Measurements from ENCODE around the gene STARD3NL.
A peak's percentile ranks its signal among the peaks of the same experiment; 100 is the strongest.

The STARD3NL gene

DNA sequence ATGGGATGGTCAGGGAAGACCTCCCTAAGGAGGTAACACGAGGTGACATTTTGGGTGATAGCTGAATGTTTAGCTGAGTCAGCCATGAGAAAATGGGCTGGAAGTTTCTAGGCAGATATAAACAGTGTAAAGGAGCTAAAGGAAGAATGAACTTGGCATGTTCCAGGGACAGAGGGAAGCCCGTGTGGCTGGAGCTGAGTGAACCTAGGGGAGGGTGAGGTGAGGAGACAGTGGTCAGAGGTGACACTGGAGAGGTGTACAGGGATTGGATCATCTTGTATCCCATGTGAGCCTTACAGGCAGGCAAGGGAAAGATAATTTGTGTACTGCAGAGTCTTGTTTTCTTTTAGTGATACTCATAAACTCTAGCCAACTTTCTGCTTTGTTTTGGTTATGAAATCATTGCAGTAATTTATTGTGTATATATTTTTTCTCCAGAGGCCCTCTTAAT lies 1.8 kb downstream of the STARD3NL start:
- Histone ChIP-seq H3K4me1 (ENCODE audit: control insufficient read depth, insufficient read depth, low read length) (peaks cover 5% of the 10 kb centered on the region; the same call in 1 of the 2 replicates), H3K27ac (ENCODE audit: extremely low read depth, low read depth, low read length) (no peak overlapping the region), H3K4me3 (ENCODE audit: low read depth, low read length) (peak overlapping the region; percentile 7), H3K36me3 (ENCODE audit: control insufficient read depth in 2 of 2, insufficient read depth in 1 of 2, low read length in 2 of 2) (peaks cover 0 to 7% of the 10 kb centered on the region in 2 experiments; a peak in 1 of 3 replicates), H3K9me3 (ENCODE audit: control insufficient read depth, insufficient read depth, low read depth, low read length) (no peaks in the 10 kb centered on the region)
- ChIA-PET CTCF (interaction anchor here (1.0 to 3.8 kb wide), 2 partner anchors 36 to 262 kb away, joined by 5 to 23 read pairs; no protein-coding TSS in a partner anchor), POLR2A (interaction anchor here (0.5 to 0.6 kb wide), 2 partner anchors 53 to 70 kb away, joined by 3 to 5 read pairs; no protein-coding TSS in a partner anchor)
- TF ChIP-seq PRDM6 (tag by site-specific recombination; IDR thresholded peaks at IDR 0.05) (0 out of 2 replicates have a peak, but pooled peaks have one; percentile 51), ZFHX2 (tag by site-specific recombination; conservative IDR thresholded peaks at IDR 0.05) (no peak), ZNF670 (tag by site-specific recombination; IDR thresholded peaks at IDR 0.05; ENCODE audit: low read depth) (no peak), ZNF184 (tag by site-specific recombination; IDR thresholded peaks at IDR 0.05) (no peak), ELK4 (IDR thresholded peaks at IDR 0.05; ENCODE audit: borderline replicate concordance, low read depth, low read length) (no peak), ZNF449 (tag by site-specific recombination; IDR thresholded peaks at IDR 0.05) (no peak), ZNF366 (tag by site-specific recombination; conservative IDR thresholded peaks at IDR 0.05) (0 out of 2 replicates have a peak, but pooled peaks have one; percentile 18), ZNF274 (IDR thresholded peaks at IDR 0.05; ENCODE audit: low read length) (no peak), ZNF274 (tag by site-specific recombination; IDR thresholded peaks at IDR 0.05; ENCODE audit: borderline replicate concordance) (no peak), ZBTB1 (tag by site-specific recombination; IDR thresholded peaks at IDR 0.05) (no peak), ZNF521 (tag by site-specific recombination; IDR thresholded peaks at IDR 0.05) (no peak), ZNF175 (tag by site-specific recombination; IDR thresholded peaks at IDR 0.05) (no peak)
- TF ChIP-seq, protein P1, sequence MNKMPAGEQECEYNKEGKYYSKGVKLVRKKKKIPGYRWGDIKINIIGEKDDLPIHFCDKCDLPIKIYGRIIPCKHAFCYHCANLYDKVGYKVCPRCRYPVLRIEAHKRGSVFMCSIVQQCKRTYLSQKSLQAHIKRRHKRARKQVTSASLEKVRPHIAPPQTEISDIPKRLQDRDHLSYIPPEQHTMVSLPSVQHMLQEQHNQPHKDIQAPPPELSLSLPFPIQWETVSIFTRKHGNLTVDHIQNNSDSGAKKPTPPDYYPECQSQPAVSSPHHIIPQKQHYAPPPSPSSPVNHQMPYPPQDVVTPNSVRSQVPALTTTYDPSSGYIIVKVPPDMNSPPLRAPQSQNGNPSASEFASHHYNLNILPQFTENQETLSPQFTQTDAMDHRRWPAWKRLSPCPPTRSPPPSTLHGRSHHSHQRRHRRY (tag by site-specific recombination; IDR thresholded peaks at IDR 0.05), result no peak
- TF ChIP-seq, protein P2, sequence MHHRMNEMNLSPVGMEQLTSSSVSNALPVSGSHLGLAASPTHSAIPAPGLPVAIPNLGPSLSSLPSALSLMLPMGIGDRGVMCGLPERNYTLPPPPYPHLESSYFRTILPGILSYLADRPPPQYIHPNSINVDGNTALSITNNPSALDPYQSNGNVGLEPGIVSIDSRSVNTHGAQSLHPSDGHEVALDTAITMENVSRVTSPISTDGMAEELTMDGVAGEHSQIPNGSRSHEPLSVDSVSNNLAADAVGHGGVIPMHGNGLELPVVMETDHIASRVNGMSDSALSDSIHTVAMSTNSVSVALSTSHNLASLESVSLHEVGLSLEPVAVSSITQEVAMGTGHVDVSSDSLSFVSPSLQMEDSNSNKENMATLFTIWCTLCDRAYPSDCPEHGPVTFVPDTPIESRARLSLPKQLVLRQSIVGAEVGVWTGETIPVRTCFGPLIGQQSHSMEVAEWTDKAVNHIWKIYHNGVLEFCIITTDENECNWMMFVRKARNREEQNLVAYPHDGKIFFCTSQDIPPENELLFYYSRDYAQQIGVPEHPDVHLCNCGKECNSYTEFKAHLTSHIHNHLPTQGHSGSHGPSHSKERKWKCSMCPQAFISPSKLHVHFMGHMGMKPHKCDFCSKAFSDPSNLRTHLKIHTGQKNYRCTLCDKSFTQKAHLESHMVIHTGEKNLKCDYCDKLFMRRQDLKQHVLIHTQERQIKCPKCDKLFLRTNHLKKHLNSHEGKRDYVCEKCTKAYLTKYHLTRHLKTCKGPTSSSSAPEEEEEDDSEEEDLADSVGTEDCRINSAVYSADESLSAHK (tag by site-specific recombination; IDR thresholded peaks at IDR 0.05), result 0 out of 2 replicates have a peak, but pooled peaks have one; percentile 32
- TF ChIP-seq, protein P3, sequence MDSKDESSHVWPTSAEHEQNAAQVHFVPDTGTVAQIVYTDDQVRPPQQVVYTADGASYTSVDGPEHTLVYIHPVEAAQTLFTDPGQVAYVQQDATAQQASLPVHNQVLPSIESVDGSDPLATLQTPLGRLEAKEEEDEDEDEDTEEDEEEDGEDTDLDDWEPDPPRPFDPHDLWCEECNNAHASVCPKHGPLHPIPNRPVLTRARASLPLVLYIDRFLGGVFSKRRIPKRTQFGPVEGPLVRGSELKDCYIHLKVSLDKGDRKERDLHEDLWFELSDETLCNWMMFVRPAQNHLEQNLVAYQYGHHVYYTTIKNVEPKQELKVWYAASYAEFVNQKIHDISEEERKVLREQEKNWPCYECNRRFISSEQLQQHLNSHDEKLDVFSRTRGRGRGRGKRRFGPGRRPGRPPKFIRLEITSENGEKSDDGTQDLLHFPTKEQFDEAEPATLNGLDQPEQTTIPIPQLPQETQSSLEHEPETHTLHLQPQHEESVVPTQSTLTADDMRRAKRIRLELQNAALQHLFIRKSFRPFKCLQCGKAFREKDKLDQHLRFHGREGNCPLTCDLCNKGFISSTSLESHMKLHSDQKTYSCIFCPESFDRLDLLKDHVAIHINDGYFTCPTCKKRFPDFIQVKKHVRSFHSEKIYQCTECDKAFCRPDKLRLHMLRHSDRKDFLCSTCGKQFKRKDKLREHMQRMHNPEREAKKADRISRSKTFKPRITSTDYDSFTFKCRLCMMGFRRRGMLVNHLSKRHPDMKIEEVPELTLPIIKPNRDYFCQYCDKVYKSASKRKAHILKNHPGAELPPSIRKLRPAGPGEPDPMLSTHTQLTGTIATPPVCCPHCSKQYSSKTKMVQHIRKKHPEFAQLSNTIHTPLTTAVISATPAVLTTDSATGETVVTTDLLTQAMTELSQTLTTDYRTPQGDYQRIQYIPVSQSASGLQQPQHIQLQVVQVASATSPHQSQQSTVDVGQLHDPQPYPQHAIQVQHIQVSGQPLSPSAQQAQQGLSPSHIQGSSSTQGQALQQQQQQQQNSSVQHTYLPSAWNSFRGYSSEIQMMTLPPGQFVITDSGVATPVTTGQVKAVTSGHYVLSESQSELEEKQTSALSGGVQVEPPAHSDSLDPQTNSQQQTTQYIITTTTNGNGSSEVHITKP (tag by site-specific recombination; IDR thresholded peaks at IDR 0.05), result 0 out of 2 replicates have a peak, but pooled peaks have one; percentile 34

All from HEK293 (cell line).